DMS 273 (cell line): ENCODE data around the gene ITGA2.
A peak's percentile ranks its signal among the peaks of the same experiment; 100 is the strongest.
"Not testable (repeated sequence)": the region's sequence is repeated elsewhere in the genome, so short reads cannot be mapped to it uniquely, and the experiment has no call there.

Experiments used
- DNase-seq: peaks from one replicate; lab custom pipeline; 2025; ENCODE audit not compliant: unreplicated experiment; lab: John Stamatoyannopoulos, UW

ITGA2 gene

GRCh38 chr5:53095217-53095616 lies 106.1 kb downstream of the ITGA2 start:
- no peak for DNase-seq

GRCh38 chr5:53095931-53096525 lies 106.9 kb downstream of the ITGA2 start:
- DNase-seq, result peak; percentile 70

GRCh38 chr5:53099546-53099945 lies 110.4 kb downstream of the ITGA2 start:
- DNase-seq, result no peak

DNA sequence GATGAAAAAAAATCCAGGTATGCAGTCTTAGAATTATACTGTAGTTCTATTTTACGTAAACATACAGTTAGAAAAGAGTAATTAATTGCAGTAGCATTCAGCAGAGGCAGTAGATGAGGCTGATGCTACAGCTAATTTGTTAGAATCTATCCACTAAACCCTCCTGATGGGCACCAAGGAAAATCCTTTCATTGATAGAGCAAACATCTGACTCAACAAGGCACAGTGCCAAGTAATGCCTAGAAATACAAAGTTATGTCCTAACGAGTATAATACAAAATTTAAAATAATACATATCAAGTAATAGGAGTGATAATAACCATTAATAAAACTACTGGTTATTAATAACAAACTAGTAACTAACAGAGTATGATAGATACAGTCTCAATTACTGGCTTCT lies 111.5 kb downstream of the ITGA2 start:
- no peak for DNase-seq

- no peak for DNase-seq
Observed at GRCh38 chr5:53105611-53106300, 116.6 kb downstream of the ITGA2 start.

DNA sequence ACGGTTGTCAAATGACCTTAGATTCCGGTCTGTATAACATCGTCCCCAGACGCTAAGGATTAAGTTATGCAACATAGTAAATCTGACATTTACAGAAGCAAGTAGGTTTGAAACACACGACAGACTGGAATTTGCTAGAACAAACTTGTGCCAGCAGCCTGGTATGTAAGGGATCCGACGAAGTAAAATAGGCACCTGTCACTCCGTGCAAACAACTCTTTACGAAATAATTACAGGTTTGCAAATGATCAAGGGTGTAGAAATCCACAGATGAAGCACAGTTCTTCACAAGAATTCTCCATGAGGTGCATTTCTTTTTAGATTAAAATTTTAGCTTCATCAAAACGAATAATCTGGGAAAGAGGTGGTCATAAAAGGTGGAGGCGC lies 119.9 kb downstream of the ITGA2 start:
- peak; percentile 33 for DNase-seq

- peak; percentile 96 for DNase-seq
Observed at GRCh38 chr5:53109443-53110127, 120.4 kb downstream of the ITGA2 start, which contains the start of gene MOCS2. Gene MOCS2, minus strand, starts transcription at chr5:53109757. Its CDS starts 2,583 bp downstream, at chr5:53107174.

- peak; percentile 23 for DNase-seq
Observed at GRCh38 chr5:53110156-53110555, 121.0 kb downstream of the ITGA2 start.

DNA sequence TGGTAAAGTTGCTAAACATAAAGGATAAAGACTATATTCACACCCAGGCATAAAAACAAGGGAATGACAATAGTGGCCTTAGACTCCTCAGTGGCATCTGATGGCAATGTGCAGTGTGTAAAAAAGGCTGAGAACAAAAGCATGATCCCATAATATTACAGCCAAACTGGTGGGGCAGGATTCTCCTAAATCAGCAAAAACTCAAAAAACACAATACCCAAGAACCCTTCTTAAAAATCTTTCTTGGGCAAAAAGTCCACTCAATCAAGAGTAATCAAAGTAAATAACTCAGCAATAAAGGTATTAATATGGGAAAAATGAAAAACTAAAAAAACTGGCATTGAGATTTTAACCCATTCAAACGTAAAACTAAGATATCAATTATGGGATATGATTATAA lies 122.0 kb downstream of the ITGA2 start:
- DNase-seq, result no peak

GRCh38 chr5:53112307-53112706 lies 123.2 kb downstream of the ITGA2 start:
- not testable (repeated sequence) for DNase-seq

DNA sequence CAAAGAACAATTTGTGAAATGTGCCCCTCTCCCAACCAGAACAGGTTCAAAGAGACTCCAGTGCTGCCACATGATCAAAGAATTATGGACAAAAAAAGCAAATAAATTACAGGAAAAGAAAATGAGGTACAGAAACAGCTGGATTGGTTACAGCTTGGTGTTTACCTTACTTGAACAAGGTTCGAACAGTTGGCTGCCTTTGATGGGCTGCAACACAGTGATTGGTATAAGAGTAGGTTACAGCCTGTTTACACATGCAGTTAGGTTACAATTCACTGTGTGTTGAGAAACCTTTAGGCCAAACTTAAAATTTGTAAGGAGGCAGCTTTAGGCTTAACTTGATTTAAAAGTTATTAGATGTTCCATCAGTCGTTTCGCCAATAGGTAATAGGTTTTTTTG lies 123.8 kb downstream of the ITGA2 start:
- no peak for DNase-seq

GRCh38 chr5:53113947-53114346 lies 124.8 kb downstream of the ITGA2 start:
- DNase-seq, result no peak

GRCh38 chr5:53114988-53115387 lies 125.8 kb downstream of the ITGA2 start:
- DNase-seq, result peak; percentile 16

DNA sequence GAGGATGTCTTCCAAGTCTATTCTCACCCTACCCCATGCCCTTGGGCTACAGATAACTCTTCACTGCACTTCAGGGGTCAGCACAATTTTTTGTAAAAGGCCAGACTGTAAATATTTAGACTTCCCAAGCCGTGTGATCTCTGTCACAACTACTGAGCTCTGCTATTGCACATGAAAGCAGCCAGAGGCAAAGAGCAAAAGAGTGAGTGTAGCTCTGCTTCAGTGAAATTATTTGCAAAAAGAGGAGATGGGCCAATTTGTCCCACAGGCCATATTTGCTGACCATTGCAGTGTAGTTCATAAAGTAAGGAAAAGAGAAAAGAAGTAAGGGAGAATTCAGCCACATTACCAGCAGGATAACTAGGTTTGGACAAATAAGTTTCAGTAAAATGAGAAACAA lies 127.4 kb downstream of the ITGA2 start:
- no peak for DNase-seq

DNA sequence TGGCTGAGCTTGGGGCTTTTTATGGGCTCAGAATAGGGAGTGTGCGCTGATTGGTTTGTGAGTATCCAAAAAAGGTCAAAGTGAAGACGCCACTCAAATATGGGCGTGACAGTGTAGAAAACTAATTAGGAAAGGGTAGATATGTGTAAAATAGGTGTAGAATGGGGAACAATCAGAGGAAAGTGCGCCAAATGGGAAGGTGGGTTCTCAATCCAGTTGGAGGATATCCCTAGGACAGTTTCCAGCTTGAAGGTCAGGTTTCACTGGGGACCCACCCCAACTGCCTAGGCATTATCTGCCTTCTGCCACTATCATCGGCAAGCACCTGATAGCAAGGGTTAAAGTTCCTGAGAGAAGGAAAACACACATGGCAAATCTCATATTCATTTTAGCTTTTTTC lies 129.7 kb downstream of the ITGA2 start:
- no peak for DNase-seq

DNA sequence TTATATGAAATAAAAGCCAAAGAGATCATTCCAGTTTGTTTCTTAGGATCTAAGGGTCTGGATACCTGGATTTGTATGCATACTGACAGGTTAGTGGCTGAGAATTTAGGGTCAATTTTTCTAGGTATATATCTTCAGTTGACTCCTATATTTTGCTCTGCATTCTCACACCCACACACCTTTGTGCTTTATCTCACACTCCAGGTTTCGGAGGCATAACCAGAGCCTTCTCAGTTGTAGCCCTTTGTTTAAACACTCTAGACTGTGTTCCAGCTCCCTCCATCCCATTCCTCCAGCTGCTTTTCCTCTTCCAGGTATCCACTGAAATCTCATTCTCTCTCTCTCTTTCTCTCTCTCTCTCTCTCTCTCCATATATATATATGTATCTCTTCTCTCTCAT lies 131.0 kb downstream of the ITGA2 start:
- no peak for DNase-seq

- peak; percentile 5 for DNase-seq
Observed at GRCh38 chr5:53123702-53124101, 134.6 kb downstream of the ITGA2 start.

GRCh38 chr5:53126521-53126920 lies 137.4 kb downstream of the ITGA2 start:
- DNase-seq, result no peak

DNA sequence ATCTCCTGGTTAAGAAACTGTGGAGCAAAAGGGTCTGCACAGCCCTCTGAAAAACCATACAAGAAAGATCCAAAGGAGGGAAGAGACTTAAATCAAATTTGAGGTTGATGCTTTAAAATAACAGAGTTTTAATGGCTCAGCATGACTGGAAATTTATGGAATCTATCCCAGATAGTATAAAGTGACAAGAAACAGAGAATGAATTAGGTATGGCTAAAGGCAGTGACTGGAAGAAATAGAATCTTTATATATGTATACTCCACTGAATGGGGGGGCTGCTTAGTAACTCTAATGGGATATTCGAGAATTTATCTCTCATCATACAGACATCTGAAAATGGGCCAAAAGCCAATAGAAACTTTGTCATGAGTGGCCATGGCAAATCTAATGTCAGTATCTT lies 138.0 kb downstream of the ITGA2 start:
- DNase-seq, result no peak

DNA sequence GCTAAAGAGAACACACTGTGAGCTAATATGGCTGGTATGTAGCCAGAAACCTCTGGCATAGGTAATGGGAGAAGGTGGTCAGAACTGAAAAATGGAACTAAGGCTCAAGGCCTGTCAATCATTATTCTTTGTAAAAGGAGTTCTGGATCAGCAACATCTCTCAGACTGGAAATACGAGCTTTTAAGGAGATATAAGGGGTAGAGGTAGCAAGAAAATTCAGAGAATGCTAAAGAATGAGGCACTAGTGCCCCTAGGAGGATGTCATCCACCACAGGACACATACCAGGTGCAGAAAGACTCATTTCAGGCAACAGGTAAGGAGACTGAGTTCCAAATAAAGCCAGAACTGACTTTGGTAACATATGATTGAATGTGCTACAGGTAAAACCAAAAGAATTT lies 139.3 kb downstream of the ITGA2 start:
- DNase-seq, result no peak

DNA sequence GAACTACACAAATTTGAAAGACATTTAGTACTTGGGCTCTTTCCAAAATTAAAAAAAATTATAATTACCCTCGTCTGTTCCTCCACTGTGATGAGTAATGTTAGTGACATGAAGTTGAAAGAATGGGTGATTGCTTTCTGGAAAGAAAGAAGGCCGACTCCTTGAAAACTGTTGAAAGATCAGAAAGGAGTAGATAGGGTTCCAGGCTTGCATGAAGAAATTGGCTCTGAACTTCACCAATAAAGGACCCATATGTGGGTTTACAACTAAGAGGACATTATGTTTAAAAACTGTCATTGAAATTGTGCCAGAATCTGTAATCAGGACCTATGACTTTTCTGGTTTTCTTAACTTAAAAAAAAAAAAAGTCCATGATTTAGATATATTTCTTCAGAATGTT lies 141.1 kb downstream of the ITGA2 start:
- DNase-seq, result no peak

GRCh38 chr5:53133020-53133419 lies 143.9 kb downstream of the ITGA2 start:
- DNase-seq, result no peak
